Measurements from ENCODE around the gene STMP1.

Gene STMP1

GRCh38 chr7:135672560-135673359 lies 10.4 kb downstream of the STMP1 start:
- TF ChIP-seq ZFX (IDR thresholded peaks at IDR 0.05; ENCODE audit: borderline replicate concordance), result no peak
- TF ChIP-seq CTCF (IDR thresholded peaks at IDR 0.05), result peak; percentile 95
- H3K27ac ChIP-seq, result no peak overlapping the region

GRCh38 chr7:135673360-135673706 lies 11.0 kb downstream of the STMP1 start:
- TF ChIP-seq CTCF (IDR thresholded peaks at IDR 0.05), result no peak
- no peak for TF ChIP-seq ZFX (IDR thresholded peaks at IDR 0.05; ENCODE audit: borderline replicate concordance)
- no peak overlapping the region for H3K27ac ChIP-seq

GRCh38 chr7:135678612-135679575 lies 16.6 kb downstream of the STMP1 start:
- TF ChIP-seq CTCF (IDR thresholded peaks at IDR 0.05), result no peak
- TF ChIP-seq ZFX (IDR thresholded peaks at IDR 0.05; ENCODE audit: borderline replicate concordance), result no peak
- H3K27ac ChIP-seq, result no peak overlapping the region

GRCh38 chr7:135681762-135682161 lies 19.4 kb downstream of the STMP1 start:
- TF ChIP-seq ZFX (IDR thresholded peaks at IDR 0.05; ENCODE audit: borderline replicate concordance) (no peak), CTCF (IDR thresholded peaks at IDR 0.05) (no peak)
- no peak overlapping the region for H3K27ac ChIP-seq

GRCh38 chr7:135682191-135682590 lies 19.9 kb downstream of the STMP1 start:
- TF ChIP-seq ZFX (IDR thresholded peaks at IDR 0.05; ENCODE audit: borderline replicate concordance) (no peak), CTCF (IDR thresholded peaks at IDR 0.05) (no peak)
- no peak overlapping the region for H3K27ac ChIP-seq

- H3K27ac ChIP-seq, result no peak overlapping the region
- TF ChIP-seq CTCF (IDR thresholded peaks at IDR 0.05) (no peak), ZFX (IDR thresholded peaks at IDR 0.05; ENCODE audit: borderline replicate concordance) (no peak)
These were observed 21.3 kb downstream of the STMP1 start for GRCh38 chr7:135683609-135684008.

- H3K27ac ChIP-seq, result no peak overlapping the region
- TF ChIP-seq CTCF (IDR thresholded peaks at IDR 0.05) (no peak), ZFX (IDR thresholded peaks at IDR 0.05; ENCODE audit: borderline replicate concordance) (no peak)
These were observed 21.8 kb downstream of the STMP1 start for GRCh38 chr7:135684136-135684535.
